Measurements from ENCODE around the gene GALNT18.

Gene GALNT18

DNA sequence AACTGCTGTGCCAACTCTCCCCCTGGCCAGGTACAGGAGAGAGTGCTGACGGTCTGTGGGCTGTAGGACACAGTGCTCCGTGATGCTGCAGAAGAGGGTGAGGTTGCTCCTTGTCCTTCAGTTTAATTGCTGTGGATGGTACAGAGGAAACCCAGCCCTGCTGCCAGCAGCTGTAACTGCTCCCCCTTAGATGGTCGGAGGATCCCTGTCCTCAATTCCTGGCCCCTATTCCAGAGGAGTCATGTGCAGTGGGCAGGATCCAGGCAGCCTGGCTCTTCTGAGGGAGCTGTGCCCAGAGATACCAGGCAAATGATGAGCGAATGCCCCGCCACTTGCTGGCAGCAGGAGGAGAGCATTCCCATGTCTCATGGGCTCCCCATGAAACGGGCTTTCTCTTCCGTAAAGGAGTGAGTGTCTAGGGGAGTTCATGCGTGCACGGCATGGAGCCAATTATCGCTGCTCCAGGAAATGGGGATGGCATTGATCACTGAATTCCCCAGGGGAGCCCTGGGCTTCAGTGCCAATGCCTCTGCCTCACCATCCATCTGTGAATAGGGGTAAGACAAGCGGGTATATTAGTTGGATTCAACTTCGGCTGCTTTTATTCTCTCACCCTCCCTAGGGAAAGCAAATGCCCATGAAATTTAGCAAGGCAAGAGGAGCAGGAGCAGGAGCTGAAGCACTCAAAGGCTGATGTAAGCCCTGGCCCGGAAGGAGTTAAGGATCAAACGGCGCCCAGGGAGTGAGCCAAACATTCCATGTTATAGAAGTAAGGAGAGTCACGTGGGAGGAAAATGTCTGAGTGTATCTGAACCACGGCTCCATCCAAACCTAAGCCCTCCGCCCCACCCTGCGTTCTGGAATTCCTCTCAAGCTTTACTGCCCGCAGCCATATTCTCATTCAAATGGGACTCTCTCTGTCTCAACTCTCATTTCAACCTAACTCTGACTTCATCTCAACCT, 217.8 kb downstream of the GALNT18 start:
- DNase-seq = no peak

- no peak for DNase-seq
Measured at GRCh38 chr11:11401960-11402535, 219.8 kb downstream of the GALNT18 start.

GRCh38 chr11:11400635-11401232, 221.1 kb downstream of the GALNT18 start:
- no peak for DNase-seq

- no peak for DNase-seq
Measured at GRCh38 chr11:11400121-11400520, 221.7 kb downstream of the GALNT18 start.

DNA sequence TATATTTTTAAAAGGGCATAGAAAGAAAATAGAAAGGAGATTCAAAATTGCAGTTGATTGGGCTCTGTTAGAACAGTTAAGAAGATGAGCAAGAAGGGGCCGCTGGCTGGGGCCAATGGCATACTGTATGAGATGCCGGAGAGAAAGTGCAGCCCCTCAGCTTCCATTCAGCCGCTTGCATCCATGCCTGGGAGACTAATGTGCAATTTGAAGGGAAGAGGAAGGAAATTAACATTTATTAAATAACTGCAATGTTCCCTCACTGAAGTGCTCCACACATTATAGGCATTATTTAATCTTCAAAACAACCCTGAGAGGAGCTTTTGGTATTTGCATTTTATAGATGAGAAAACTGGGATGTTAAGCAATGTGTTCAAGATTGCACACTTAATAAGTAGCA, 224.0 kb downstream of the GALNT18 start:
- DNase-seq = no peak

DNA sequence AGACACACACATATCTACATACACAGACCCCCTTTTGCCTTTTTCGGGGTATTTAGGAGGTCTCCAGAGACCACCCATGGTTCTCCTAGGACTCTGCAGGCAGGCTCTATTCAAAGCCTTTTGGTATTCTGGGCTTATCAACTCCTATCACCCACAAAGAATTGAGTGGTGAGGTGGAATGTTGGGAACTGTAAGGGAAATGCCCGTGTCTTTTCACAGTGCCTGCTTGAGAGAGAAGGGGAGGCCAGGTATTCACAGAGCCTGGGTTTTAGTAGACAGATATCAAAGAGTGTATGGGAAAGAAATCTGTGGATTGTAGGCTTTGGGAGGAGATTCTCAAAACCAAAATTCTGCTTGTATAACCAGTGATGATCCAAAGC, 224.8 kb downstream of the GALNT18 start:
- DNase-seq = no peak

DNA sequence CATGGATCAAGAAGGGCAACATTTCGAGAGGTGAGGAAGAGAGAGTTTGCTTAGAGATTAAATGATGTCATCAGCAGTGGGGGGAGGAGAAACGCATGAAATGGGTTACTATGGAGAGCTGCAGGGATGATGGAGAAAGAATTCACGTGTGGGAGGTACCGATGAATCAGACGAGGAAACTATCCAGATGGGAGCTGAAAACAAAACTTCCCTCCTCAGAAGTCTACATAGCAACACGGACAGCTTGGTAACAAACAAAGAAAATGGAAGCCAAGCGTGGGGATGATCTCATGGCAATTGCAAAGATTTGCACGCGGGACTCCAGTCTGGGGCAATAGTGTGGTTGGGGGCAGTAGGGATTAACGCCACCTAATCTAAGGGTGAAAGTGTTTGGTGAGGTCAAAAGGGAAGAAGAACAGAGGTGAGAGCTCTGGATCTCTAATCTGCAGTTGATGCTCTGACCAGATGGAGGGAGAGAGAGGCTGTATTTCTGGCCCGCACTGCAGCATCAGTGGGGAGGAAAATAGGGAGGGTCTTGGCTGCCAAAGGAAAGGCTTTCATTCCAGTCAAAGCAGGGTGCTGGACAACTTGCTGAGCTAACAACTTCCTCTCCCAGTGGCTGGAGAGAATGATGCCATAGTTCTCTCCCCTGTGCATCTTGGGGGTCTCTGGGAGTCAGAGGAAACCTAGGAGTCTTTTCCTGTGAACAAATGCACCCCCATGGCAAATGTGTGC, 225.3 kb downstream of the GALNT18 start:
- DNase-seq = no peak

DNA sequence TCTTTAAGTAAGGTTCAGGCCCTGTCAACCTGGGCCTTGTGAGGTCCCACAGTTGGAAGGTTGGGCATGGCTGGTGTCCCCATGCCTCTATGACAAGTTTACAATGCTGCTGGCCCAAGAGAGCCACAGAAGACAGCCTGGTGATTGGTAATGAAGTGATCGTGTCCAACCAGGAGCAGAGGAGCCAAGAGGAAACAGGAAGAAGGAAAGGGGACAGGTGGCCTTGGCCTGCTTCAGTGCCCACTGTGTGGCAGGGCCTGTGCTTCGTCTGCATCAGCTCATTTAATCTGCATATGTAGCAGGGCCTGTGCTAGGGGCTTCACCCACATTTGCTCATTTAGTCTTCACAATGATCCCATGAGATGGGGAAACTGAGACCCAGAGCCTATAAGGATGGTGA, 226.7 kb downstream of the GALNT18 start:
- DNase-seq = no peak

- no peak for DNase-seq
Measured at GRCh38 chr11:11394241-11394640, 227.6 kb downstream of the GALNT18 start.

DNA sequence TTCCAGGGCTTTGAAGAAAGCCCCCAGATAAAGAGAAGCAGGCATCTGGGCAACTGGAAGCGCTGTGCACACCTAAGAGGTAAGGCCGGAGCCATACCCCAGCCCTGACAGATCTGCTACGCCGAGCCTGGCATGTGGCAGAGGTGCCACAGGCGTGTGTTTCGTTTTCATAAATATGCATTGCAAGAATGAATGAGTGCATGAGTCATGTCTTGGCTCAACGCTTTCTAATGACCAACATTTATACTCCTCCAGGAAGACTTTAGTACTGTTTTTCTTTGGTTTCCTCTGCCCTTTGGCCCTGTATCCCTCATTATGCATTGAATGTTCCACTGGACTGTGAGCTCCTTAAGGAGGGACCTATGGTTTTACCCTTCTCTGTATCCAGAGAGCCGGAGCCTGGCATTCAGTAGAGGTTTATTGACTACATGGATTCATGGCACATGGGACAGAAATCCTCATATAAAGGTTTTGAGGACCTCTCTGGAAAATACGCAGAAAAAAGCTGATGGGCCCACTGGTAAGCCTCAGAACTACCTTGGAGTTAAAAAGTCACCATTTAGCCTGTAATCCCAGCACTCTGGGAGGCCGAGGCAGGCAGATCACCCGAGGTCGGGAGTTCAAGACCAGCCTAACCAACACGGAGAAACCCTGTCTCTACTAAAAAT, 229.9 kb downstream of the GALNT18 start:
- no peak for DNase-seq

DNA sequence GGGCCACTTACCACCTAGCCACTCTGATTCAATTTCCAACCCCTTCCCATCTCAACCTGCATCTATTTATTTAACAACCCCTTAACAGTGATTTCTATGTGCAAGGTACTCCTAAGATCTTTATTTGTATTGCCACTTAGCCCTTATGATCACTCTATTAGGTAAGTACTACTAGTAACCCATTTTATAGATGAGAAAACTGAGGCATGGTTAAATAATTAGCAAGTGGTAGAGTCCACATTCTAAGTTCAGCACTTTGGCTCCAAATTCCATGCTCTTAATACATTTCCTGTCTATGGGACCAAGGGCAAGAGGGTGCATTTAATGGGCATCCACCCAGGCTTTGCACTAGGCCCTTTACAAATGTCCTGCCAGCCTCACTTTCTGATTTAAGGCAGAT, 230.6 kb downstream of the GALNT18 start:
- DNase-seq = no peak

DNA sequence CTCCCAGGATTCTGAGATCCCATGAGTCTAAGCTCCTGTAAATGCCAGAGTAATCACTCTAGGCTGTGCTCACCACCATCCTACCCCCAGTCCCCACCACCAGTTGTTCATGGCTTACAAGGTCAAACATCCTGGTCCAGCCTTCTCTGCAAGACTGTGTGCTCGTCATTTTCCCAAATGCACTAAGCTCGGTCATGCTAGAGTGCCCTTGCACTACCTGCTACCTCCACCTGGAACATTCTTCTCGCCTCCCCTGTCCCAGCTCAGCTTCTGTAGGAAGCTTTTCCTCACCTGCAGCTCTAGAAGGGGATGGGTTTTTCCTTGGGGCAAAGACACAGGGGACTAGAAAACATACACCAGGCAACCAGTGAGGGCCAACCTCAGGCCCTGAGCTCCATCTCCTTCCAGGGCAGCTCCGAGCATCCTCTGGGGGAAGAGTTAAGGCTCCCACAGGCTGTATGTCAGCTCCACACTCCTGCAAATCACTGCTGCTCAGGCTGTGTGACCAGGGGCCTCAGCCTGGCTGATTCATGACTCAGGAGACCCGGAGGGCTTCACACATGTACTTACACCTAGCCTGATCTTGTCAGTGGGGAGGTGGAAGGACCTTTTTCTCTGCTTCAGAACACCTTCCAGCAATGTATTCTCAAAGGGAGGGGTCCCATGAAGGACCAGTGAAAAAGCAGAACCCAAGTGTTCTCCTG, 231.6 kb downstream of the GALNT18 start:
- no peak for DNase-seq

DNA sequence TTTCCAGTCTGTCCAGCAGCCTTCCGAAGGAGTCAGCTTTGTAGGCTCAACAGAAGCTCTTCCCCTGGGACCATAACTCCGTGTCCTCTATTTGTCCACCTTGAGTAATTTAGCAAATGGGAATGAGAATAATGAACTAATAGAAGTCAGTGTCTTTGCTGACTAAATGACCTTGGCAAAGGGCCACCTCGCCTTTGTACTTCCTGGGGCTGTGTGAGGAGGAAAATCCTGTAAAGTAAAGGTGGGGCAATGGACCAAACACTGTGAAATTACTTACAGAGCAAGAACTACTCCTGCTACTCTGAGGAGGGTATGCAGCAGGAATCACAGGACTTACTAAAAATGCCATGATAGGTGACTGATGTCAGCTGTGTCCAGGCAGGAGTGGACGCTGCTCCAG, 232.6 kb downstream of the GALNT18 start:
- no peak for DNase-seq

DNA sequence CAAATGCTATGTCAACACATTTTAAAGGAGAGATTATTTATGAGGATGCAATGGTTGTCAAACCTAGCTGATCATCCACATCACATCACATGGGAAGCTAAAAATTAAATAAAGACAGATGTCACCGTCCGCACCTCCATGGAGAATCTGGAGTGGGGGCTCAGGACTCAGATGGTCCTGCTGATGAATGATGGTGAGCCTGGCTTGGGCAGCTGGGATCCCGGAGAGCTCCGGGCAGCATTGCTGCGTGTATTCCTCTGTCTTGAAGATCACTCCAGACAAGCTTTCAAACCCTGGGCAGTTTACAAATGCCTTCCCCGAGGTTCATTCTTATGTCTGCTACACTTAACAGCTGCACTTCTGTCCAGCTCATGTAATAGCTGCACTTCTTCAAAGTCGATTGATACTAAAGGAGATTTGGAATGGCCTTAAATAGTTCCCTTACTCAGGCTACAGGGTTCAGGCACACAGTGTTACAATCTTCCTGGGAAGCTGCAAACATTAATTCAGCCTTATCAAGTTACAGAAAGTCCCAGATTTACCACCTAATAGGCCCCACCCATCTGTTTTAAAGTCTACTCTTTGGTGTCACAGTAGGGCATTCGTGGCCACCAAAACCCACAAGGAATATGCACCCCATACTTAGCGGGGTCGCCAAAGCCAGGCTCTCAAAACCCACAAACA, 234.0 kb downstream of the GALNT18 start:
- DNase-seq = no peak

DNA sequence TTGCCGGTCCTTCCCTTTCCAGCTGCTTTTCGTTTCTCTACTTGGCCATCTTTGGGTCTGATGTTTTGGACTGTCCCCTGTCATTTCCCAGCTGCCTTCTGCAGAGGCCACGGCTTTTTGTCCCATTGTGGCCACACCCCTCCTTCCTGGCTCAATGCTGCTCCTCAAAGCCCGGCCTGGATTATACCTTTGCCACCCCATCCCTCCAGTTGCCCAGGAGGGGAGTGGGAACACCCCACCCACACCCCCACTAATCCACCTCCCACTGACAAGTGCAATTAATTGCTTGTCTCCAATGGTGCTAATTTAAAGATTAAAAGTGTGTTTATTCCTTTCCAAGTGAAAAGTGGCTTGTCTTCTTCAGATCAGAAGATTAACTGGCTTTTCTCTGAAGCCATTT, 234.6 kb downstream of the GALNT18 start:
- DNase-seq = no peak

- DNase-seq = no peak
Measured at GRCh38 chr11:11384829-11385228, 237.0 kb downstream of the GALNT18 start.

DNA sequence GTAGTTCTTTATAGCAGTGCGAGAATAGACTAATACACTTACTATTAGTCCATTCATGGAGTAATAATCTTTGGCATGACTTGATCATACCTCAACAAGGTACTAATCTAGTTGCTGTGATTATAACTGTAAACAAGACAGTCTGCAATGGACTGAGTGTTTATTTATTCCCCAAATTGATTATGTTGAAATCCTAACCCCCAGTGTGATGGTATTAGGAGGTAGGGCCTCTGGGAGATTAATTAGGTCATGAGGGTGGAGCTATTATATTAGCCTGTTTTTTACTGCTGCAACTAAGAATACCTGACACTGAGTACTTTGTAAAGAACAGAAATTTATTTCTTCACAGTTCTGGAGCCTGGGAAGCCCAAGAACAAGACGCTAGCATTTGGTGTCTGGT, 237.8 kb downstream of the GALNT18 start:
- DNase-seq = no peak

- DNase-seq = no peak
Measured at GRCh38 chr11:11382858-11383532, 238.8 kb downstream of the GALNT18 start.

DNA sequence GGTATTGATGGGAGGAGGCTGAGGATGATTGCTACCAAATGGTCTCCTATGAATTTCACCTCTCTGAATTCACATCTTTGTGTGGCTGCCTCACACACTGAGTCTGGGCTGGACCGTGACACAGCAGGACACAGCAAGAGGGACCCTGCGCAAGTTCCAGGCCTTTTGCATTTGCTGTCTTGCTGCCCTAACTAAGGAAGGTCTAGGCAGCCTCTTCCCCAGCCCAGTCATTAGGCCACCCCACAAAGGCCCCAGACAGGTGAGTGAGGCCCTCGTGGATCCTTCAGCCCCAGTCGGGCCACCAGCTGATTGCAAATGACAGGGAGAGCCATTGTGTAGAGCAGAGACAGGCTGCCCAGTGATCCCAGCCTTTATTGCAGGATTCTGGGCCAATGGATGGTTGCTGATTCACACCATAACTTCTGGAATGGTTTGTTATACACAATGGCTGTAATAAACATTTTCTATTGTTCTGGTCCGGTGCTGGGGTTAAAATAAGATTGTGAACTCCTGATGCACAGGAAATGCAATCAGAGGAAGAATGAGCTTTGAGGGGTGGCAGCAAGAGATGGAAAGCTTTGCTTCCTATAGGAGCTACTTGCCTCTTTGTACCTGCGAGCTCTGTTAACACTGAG, 240.2 kb downstream of the GALNT18 start:
- DNase-seq = no peak

DNA sequence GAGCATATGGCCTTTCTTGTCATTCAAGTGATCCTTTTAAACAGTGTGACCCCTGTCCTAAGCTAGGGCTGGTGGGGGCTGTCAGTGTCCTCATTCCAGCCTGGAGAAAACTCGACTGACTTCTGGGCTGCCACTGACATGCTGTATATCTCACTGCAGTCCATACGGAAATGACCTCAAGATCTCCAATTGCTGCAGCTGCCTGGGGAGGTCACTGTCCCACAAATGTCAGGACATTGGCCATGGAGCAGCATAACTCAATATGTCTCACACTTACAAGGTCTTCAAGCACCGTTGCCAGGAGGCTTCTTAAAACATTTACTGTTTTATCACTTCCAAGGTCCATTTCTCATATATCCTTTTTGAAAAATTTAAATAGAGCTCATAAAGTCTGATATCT, 240.9 kb downstream of the GALNT18 start:
- DNase-seq = no peak

All from stimulated activated CD4-positive, alpha-beta T cell treated with anti-CD3 and anti-CD28 coated beads, Interleukin-2, amount 100 ng/mL, for 48 hours (primary cell).